ENCODE measurements around the gene PEF1. TPM values are rescaled to one million over a fixed set of nuclear protein-coding genes. Genes with fewer than 3 reads are reported as not detected.

Gene PEF1
- total and polyA plus RNA-seq, 8 donors: 14.5 to 47.3 (median 20.2) TPM

DNA sequence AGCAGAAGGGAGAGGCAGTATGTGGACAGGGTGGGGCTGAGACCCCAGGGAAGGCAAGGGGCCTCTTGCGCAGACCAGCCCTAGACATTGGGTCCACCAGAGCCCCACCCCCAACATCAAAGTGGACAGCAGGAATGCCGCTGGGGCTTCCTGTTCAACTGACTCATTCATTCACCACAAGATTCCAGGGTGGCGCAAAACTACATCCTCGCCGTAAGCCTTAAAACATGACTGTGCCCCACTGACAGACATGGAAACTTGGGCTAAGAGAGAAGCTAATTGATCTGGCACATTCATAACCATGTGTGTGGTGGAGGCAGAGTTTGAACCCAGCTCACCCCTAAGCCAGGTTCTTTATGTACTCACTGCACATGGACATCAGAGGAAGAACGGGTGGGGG is 45.2 kb upstream of the PEF1 start:
- H3K4me3 ChIP-seq: no peak overlapping the region
- WGBS, 2 donors: 84 to 94% methylated on average over 6 of the region's 6 CpGs
- no peaks in the 10 kb centered on the region for H3K4me1 ChIP-seq
- no peak for FAIRE-seq
- no peak overlapping the region for H3K27ac ChIP-seq
- ATAC-seq: no peak
- intact Hi-C loops (cut with DNase I): no loop called here
- no peaks in the 10 kb centered on the region for H3K27me3 ChIP-seq
- TF ChIP-seq, protein P1, sequence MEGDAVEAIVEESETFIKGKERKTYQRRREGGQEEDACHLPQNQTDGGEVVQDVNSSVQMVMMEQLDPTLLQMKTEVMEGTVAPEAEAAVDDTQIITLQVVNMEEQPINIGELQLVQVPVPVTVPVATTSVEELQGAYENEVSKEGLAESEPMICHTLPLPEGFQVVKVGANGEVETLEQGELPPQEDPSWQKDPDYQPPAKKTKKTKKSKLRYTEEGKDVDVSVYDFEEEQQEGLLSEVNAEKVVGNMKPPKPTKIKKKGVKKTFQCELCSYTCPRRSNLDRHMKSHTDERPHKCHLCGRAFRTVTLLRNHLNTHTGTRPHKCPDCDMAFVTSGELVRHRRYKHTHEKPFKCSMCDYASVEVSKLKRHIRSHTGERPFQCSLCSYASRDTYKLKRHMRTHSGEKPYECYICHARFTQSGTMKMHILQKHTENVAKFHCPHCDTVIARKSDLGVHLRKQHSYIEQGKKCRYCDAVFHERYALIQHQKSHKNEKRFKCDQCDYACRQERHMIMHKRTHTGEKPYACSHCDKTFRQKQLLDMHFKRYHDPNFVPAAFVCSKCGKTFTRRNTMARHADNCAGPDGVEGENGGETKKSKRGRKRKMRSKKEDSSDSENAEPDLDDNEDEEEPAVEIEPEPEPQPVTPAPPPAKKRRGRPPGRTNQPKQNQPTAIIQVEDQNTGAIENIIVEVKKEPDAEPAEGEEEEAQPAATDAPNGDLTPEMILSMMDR (IDR thresholded peaks at IDR 0.05): no peak
- H3K36me3 ChIP-seq: no peaks in the 10 kb centered on the region
- H3K9me3 ChIP-seq: no peaks in the 10 kb centered on the region
- no peak for DNase-seq

- 53 to 61% methylated on average over 2 of the region's 2 CpGs for WGBS, 2 donors
- no peaks in the 10 kb centered on the region for H3K4me1 ChIP-seq
- intact Hi-C loops (cut with DNase I): no loop called here
Measured at GRCh38 chr1:31689379-31689778, 44.7 kb upstream of the PEF1 start.

DNA sequence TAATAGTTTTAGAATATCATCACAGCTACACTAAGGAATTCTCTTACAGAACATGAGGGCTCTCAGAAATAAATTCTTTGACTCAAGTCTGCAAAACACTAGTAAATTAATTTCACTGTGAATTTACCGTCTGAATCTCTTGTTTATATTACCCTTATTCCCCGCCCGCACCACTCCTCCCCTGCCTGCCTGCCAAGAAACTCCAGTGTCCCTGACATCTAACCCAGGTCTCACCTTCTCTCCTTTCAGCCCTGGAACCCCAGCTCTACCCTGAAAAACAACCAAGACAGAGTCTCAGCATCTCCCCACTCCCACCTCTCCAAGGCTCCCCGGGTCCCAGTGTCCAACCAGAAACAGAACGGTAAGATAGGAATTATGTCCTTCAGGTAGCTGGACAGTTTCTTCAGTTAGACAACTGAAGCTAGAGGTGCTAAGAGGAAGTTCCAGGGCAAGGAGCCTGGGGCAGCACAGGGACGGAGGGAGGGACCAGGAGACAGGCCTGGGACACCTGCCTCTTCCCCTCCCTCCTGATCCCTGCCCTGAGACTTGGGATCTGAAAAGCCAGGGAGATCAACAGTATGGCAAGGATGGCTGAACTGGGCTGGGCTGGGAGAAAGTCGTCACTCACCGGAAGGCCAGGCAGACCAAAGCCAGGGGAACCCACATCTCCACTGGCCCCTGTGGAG is 43.7 kb upstream of the PEF1 start:
- Histone ChIP-seq H3K4me1 (no peaks in the 10 kb centered on the region), H3K27me3 (no peaks in the 10 kb centered on the region), H3K4me3 (no peak overlapping the region), H3K36me3 (no peaks in the 10 kb centered on the region), H3K27ac (no peak overlapping the region), H3K9me3 (no peaks in the 10 kb centered on the region)
- FAIRE-seq (no peak), DNase-seq (no peak), ATAC-seq (no peak)
- WGBS, 2 donors: 50 to 58% methylated on average over 8 of the region's 8 CpGs
- TF ChIP-seq, protein P1 (IDR thresholded peaks at IDR 0.05): no peak
- intact Hi-C loops (cut with DNase I): no loop called here

More at GRCh38 chr1:31689379-31689778, 44.7 kb upstream of the PEF1 start:
- FAIRE-seq (no peak), DNase-seq (peak in 1 of 6 donors; percentile 4), ATAC-seq (no peak)
- Histone ChIP-seq H3K27me3 (no peaks in the 10 kb centered on the region), H3K4me3 (no peak overlapping the region), H3K9me3 (no peaks in the 10 kb centered on the region), H3K36me3 (no peaks in the 10 kb centered on the region), H3K27ac (no peak overlapping the region)
- TF ChIP-seq, protein P1 (IDR thresholded peaks at IDR 0.05): no peak

- intact Hi-C loops (cut with DNase I): no loop called here
- Histone ChIP-seq H3K27me3 (no peaks in the 10 kb centered on the region), H3K36me3 (no peaks in the 10 kb centered on the region), H3K9me3 (no peaks in the 10 kb centered on the region), H3K4me1 (no peaks in the 10 kb centered on the region), H3K27ac (no peak overlapping the region), H3K4me3 (no peak overlapping the region)
- 72 to 81% methylated on average over 8 of the region's 8 CpGs for WGBS, 2 donors
- TF ChIP-seq, protein P1 (IDR thresholded peaks at IDR 0.05): no peak
- ATAC-seq (no peak), DNase-seq (no peak), FAIRE-seq (no peak)
Measured at GRCh38 chr1:31687601-31688000, 42.9 kb upstream of the PEF1 start.

GRCh38 chr1:31685795-31686194 is 41.1 kb upstream of the PEF1 start:
- 69 to 82% methylated on average over 8 of the region's 8 CpGs for WGBS, 2 donors
- DNase-seq: peak in 1 of 6 donors; percentile 38
- H3K9me3 ChIP-seq: no peaks in the 10 kb centered on the region
- no peak overlapping the region for H3K27ac ChIP-seq
- intact Hi-C loops (cut with DNase I): no loop called here
- TF ChIP-seq, protein P1 (IDR thresholded peaks at IDR 0.05): no peak
- no peak for FAIRE-seq
- no peaks in the 10 kb centered on the region for H3K27me3 ChIP-seq
- no peaks in the 10 kb centered on the region for H3K4me1 ChIP-seq
- ATAC-seq: no peak
- no peak overlapping the region for H3K4me3 ChIP-seq
- H3K36me3 ChIP-seq: no peaks in the 10 kb centered on the region

Data from pancreas (tissue), 10 donors.